RWPE2 (cell line): ENCODE measurements around the gene G3BP1.
A peak's percentile ranks its signal among the peaks of the same experiment; 100 is the strongest.
"Not testable (repeated sequence)": the region's sequence is repeated elsewhere in the genome, so short reads cannot be mapped to it uniquely, and the experiment has no call there.

Experiments used
- ATAC-seq: fragments of 200-7000 bp; cut with Tn5 transposase; 3 replicates; pipeline ENCODE4 v1.9.1; 2021; ENCODE audit warnings: low read depth
- DNase-seq: peaks from one replicate; pipeline ENCODE4 v3.0.0-alpha.2; 2020; ENCODE audit warnings: low spot score
- H3K27ac ChIP-seq: fragments of 450-650 bp; 2 replicates; pipeline ENCODE4 v1.5.1; 2017; ENCODE audit warnings: mild to moderate bottlenecking; ENCODE audit not compliant: poor library complexity, severe bottlenecking
- H3K27me3 ChIP-seq: fragments of 250-450 bp; sonication (Bioruptor Pico); 2 replicates; pipeline ENCODE4 v1.5.1; 2021; ENCODE audit warnings: mild to moderate bottlenecking, moderate library complexity; ENCODE audit not compliant: insufficient read depth, poor library complexity, severe bottlenecking
- H3K36me3 ChIP-seq: fragments of 250-450 bp; sonication (Bioruptor Pico); 2 replicates; pipeline ENCODE4 v1.5.1; 2020; ENCODE audit warnings: low read depth, mild to moderate bottlenecking, moderate library complexity
- H3K4me1 ChIP-seq: fragments of 250-450 bp; sonication (Bioruptor Pico); 2 replicates; pipeline ENCODE4 v1.5.1; 2021; ENCODE audit warnings: mild to moderate bottlenecking, moderate library complexity; ENCODE audit not compliant: insufficient read depth, poor library complexity, severe bottlenecking
- H3K4me3 ChIP-seq: fragments of 250-450 bp; sonication (Bioruptor Pico); 2 replicates; pipeline ENCODE4 v1.5.1; 2021; ENCODE audit warnings: mild to moderate bottlenecking, moderate library complexity; ENCODE audit not compliant: severe bottlenecking
- H3K9me3 ChIP-seq: fragments of 250-450 bp; sonication (Bioruptor Pico); 2 replicates; pipeline ENCODE4 v1.5.1; 2021; ENCODE audit warnings: mild to moderate bottlenecking, moderate library complexity; ENCODE audit not compliant: severe bottlenecking
- TF ChIP-seq, protein P1 (sequence below): fragments of 450-650 bp; IDR thresholded peaks from one replicate; pipeline ENCODE4 v1.5.1; 2017; ENCODE audit warnings: mild to moderate bottlenecking, moderate library complexity; ENCODE audit not compliant: poor library complexity, severe bottlenecking

Gene G3BP1

DNA sequence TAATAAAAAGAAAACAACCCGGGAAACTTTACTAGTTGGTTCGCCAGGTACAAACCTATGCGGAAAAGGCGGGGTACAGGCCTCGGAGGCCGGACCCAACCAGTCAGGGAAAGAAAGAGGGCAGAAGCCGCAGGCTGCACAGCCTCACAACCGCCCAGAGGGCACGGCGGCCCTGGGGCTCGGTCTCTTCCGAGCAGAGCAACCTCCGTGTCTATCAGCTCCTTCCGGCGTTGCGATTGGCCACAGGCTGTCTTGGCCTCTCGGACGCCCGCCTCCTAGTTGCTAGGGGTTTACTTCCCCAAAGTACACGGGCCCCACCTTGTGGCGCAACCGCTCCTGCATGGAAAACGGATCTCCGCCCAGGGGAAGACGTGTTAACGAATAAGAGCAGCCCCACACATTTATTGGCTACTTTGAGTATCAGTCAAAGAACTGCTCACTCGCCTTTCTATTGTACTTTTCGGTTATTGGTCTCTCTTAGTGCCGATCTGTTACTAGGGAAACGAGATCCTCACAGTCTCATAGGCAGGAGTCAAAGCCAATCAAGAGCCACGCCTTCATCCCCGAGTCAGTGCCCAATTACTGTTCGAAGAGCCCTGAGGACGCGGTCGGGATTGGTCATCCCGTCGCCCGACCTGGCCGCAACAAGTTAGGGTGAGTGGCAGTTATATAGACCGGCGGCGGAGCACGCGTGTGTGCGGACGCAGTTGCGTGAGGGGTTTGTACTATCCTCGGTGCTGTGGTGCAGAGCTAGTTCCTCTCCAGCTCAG, at the start of gene G3BP1:
TSS of gene G3BP1 (plus strand) at position 696 of the 770 bp plus-strand sequence. CDS start 14,667 bp downstream, outside the sequence.
- H3K9me3 ChIP-seq = no peaks in the 10 kb centered on the region
- TF ChIP-seq, protein P1, sequence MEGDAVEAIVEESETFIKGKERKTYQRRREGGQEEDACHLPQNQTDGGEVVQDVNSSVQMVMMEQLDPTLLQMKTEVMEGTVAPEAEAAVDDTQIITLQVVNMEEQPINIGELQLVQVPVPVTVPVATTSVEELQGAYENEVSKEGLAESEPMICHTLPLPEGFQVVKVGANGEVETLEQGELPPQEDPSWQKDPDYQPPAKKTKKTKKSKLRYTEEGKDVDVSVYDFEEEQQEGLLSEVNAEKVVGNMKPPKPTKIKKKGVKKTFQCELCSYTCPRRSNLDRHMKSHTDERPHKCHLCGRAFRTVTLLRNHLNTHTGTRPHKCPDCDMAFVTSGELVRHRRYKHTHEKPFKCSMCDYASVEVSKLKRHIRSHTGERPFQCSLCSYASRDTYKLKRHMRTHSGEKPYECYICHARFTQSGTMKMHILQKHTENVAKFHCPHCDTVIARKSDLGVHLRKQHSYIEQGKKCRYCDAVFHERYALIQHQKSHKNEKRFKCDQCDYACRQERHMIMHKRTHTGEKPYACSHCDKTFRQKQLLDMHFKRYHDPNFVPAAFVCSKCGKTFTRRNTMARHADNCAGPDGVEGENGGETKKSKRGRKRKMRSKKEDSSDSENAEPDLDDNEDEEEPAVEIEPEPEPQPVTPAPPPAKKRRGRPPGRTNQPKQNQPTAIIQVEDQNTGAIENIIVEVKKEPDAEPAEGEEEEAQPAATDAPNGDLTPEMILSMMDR = peak; percentile 96
- H3K36me3 ChIP-seq = peaks cover 32% of the 10 kb centered on the region
- peaks cover 11% of the 10 kb centered on the region for H3K4me1 ChIP-seq
- H3K27ac ChIP-seq = peak within 1 kb of the TSS; percentile 88
- peak within 1 kb of the TSS; percentile 82 for H3K4me3 ChIP-seq
- H3K27me3 ChIP-seq = no peaks in the 10 kb centered on the region
- ATAC-seq (peak; percentile 87), DNase-seq (peak; percentile 100)

- TF ChIP-seq, protein P1 = no peak
- no peaks in the 10 kb centered on the region for H3K4me1 ChIP-seq
- no peaks in the 10 kb centered on the region for H3K9me3 ChIP-seq
- no peaks in the 10 kb centered on the region for H3K27me3 ChIP-seq
- no peaks in the 10 kb centered on the region for H3K36me3 ChIP-seq
- H3K27ac ChIP-seq = no peak overlapping the region
- DNase-seq (no peak), ATAC-seq (no peak)
- H3K4me3 ChIP-seq = no peak overlapping the region
These were observed 49.2 kb upstream of the G3BP1 start for GRCh38 chr5:151722546-151722945.

DNA sequence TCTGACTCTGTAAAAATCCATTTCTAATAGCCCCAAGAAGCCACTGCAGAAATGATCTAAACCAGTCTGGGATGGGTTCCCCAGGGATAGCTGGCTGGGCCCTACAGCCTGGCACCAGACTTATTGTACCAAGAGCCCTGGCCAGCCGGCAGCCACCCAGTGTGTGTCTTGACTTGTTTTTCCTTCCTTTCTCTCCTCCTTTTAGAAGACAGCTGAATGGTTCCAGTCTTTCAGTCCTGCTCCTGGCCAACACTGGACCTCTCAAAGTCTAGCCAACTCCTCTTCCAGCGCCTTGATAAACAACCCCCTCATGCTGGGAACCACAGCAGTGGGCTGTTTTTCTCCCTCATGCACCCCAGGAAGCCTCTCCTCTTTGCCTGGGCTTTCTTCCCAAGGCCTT, 47.4 kb upstream of the G3BP1 start:
- TF ChIP-seq, protein P1 = no peak
- Histone ChIP-seq H3K9me3 (no peaks in the 10 kb centered on the region), H3K27ac (no peak overlapping the region), H3K4me3 (no peak overlapping the region), H3K36me3 (no peaks in the 10 kb centered on the region), H3K4me1 (no peaks in the 10 kb centered on the region), H3K27me3 (no peaks in the 10 kb centered on the region)
- DNase-seq = no peak
- no peak for ATAC-seq

DNA sequence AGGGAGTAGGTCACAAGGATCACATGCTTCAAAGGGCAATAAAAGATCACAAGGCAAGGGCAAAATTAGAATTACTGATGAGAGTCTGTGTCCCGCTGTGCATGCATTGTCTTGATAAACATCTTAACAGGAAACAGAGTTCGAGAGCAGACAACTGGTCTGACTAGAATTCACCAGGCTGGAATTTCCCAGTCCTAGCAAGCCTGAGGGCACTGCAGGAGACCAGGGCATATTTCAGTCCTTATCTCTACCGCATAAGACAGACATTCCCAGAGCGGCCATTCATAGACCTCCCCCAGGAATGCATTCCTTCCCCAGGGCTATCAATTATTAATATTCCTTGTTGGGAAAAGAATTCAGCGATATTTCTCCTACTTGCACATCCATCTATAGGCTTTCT, 42.2 kb upstream of the G3BP1 start:
- H3K27me3 ChIP-seq, H3K9me3 ChIP-seq, DNase-seq, H3K27ac ChIP-seq, H3K4me3 ChIP-seq, H3K36me3 ChIP-seq, H3K4me1 ChIP-seq, ATAC-seq: not testable (repeated sequence)

GRCh38 chr5:151730381-151730780, 41.4 kb upstream of the G3BP1 start:
- DNase-seq (no peak), ATAC-seq (no peak)
- TF ChIP-seq, protein P1 = no peak
- H3K36me3 ChIP-seq = no peaks in the 10 kb centered on the region
- H3K9me3 ChIP-seq = no peaks in the 10 kb centered on the region
- no peak overlapping the region for H3K27ac ChIP-seq
- no peak overlapping the region for H3K4me3 ChIP-seq
- no peaks in the 10 kb centered on the region for H3K4me1 ChIP-seq
- no peaks in the 10 kb centered on the region for H3K27me3 ChIP-seq
